GM21526 (cell line): ENCODE measurements around the gene BSG.
"Not testable (repeated sequence)": the region's sequence is repeated elsewhere in the genome, so short reads cannot be mapped to it uniquely, and the experiment has no call there.

Experiments
- ATAC-seq: cut with Tn5 transposase; IDR thresholded peaks from one replicate; pipeline ENCODE4 v1.9.1; 2021; ENCODE audit warnings: moderate library complexity; ENCODE audit not compliant: unreplicated experiment, low FRiP score

The BSG gene

GRCh38 chr19:585146-585545 is 12.8 kb downstream of the BSG start:
- not testable (repeated sequence) for ATAC-seq

- ATAC-seq, result no peak
Measured at GRCh38 chr19:585551-586110, 13.2 kb downstream of the BSG start.

- no peak for ATAC-seq
Measured at GRCh38 chr19:588093-588740, 15.8 kb downstream of the BSG start.

GRCh38 chr19:588741-589692 is 16.6 kb downstream of the BSG start:
- no peak for ATAC-seq

- ATAC-seq, result no peak
Measured at GRCh38 chr19:589693-590395, 17.4 kb downstream of the BSG start, which contains the start of gene HCN2. Gene HCN2, plus strand, starts transcription at chr19:589881. Its CDS starts 65 bp downstream, at chr19:589946.

DNA sequence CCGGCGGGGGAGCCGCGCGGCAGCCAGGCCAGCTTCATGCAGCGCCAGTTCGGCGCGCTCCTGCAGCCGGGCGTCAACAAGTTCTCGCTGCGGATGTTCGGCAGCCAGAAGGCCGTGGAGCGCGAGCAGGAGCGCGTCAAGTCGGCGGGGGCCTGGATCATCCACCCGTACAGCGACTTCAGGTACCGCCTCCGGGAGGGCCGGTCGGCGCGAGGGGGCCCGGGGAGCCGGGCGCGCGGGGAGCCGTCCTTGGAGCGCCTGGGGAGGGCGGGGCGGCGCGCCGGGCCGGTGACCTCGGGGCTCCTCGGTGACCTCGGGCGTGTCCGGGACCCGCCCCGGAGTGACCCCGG is 18.0 kb downstream of the BSG start:
- ATAC-seq, result no peak

- no peak for ATAC-seq
Measured at GRCh38 chr19:590750-591098, 18.3 kb downstream of the BSG start.

DNA sequence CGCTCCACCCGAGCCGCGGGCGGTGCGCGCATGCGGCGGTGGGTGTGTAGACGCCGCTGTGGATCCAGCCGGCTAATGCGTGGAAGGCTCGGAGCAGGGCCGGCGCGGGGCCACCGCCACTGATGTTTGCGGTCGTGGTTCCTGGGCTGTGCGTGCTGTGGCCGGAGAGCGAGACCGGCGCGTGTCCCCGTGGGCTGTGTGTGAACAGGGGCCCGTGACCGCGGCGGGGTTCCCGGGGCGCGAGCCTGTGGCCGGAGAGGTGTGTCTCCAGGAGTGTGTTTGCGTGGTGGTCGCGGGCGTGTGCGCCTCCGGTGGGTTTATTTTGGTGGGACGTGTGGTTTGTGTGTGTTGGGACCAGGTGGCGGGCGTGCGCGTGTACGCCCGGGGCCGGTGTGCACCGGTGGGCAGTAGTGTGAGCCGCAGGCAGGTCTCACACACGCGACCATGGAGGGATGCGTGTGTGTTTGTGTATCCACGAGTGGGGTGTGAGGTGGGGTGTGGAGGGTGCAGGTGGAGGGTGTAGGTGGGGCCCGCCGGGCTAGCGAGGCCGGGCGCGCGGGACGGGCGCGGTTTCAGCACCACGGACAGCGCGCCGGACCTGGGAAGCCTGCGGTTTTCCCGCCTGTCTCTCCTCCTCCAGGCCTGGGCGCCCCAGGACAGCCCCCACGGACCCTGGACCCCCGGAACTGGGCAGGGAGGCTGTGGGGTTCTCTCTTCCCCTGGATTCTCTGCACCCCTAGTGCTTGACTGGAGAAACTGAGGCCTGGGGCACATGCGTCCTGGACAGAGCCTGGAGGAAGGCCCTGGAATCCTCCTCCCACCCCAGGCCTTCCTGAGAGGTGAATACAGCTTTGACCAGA is 18.9 kb downstream of the BSG start:
- ATAC-seq, result no peak

GRCh38 chr19:592101-592500 is 19.7 kb downstream of the BSG start:
- ATAC-seq, result no peak

DNA sequence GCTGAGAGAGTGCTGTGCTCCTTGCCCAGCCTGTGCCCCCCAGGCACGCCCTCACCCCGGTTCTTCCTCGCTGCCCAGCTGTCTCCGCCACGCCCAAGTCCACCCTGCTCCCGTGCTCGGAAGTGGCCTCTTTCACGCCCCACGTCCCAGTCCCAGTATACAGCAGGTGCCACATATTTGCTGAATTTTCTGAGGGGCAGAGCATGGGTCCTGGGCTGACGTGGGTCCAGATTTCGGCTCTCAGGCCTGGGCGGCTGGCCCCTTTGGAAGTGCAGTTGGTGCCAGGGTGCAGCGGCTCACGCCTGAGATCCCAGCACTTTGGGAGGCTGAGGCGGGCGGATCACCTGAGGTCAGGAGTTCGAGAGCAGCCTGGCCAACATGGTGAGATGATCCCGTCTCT is 20.7 kb downstream of the BSG start:
- ATAC-seq, result no peak

- no peak for ATAC-seq
Measured at GRCh38 chr19:593505-593904, 21.1 kb downstream of the BSG start.

GRCh38 chr19:594265-594870 is 22.0 kb downstream of the BSG start:
- ATAC-seq, result no peak

GRCh38 chr19:595326-596262 is 23.2 kb downstream of the BSG start:
- ATAC-seq, result no peak

GRCh38 chr19:596263-596655 is 23.9 kb downstream of the BSG start:
- no peak for ATAC-seq

DNA sequence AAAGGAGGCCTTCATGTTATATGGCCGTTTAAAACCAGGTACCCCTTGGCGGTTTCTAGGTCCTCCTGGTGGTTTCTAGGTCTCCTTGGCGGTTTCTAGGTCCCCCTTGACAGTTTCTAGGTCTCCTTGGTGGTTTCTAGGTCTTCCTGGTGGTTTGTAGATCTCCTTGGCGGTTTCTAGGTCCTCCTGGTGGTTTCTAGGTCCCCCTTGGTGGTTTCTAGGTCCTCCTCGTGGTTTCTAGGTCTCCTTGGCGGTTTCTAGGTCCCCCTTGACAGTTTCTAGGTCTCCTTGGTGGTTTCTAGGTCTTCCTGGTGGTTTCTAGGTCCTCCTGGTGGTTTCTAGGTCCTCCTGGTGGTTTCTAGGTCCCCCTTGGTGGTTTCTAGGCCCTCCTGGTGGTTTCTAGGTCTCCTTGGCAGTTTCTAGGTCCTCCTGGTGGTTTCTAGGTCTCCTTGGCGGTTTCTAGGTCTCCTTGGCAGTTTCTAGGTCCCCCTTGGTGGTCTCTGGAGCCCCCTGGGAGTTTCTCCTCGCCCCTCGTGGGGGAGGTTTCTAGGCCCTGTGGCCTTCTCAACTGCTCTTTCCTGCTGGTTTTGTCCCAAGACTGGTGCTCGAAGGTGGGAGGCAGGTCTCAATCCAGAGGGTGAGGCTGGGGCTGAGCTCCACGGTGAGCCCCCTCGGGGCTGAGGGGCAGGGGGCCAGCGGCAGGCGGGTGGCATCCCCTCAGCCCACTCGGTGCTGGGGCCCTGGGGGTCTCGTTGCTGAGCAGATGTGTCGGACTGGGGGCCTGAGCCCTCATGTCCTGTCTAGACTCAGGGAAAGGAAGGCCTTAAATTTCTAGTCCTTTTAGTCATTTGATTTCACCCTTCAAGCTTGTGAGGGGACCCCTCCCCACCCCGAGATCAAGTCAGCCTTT is 25.3 kb downstream of the BSG start:
- ATAC-seq, result no peak

DNA sequence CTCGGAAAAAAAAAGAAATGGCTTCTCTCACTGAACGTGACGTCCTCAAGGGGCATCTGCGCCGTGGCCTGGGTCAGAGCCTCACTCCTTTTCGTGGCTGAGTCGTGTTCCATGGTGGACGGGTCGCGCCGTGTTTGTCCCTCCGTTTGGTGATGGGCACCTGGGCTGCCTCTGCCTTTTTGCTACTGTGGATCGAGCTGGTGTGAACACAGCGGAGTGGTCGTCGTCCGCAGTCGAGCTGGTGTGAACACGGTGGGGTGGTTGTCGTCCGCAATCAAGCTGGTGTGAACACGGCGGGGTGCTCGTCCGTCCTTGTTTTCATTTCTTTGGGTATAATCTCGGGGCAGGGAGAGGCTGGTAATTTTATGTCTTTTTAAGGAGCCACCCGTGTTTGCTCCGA is 28.9 kb downstream of the BSG start:
- ATAC-seq, result no peak

GRCh38 chr19:601790-602189 is 29.4 kb downstream of the BSG start:
- no peak for ATAC-seq
